SU-DHL-6 (cell line): ENCODE results near the gene WSB2.

Experiments used
- H2AFZ ChIP-seq: fragments of 200-600 bp; sonication (generic); 2 replicates; pipeline ENCODE4 v1.6.1; 2014; ENCODE audit warnings: low read depth, mild to moderate bottlenecking, moderate library complexity, mixed read lengths, antibody characterized with exemption, low read length; ENCODE audit not compliant: severe bottlenecking
- H3F3A ChIP-seq: fragments of 200-600 bp; shearing (Covaris generic); 2 replicates; pipeline ENCODE4 v1.6.0; 2016; ENCODE audit warnings: antibody characterized with exemption, mild to moderate bottlenecking; ENCODE audit not compliant: insufficient read depth
- H3K27ac ChIP-seq: fragments of 200-600 bp; sonication (generic); 2 replicates; pipeline ENCODE4 v1.5.1; 2016; ENCODE audit warnings: low read depth, mild to moderate bottlenecking, low read length, moderate library complexity, mixed read lengths
- H3K27me3 ChIP-seq: fragments of 200-600 bp; sonication (generic), shearing (Covaris generic); 2 replicates; pipeline ENCODE4 v1.6.0; 2014; ENCODE audit warnings: mild to moderate bottlenecking, low read length
- H3K36me3 ChIP-seq: fragments of 200-600 bp; sonication (generic); 2 replicates; pipeline ENCODE4 v1.6.1; 2014; ENCODE audit warnings: mild to moderate bottlenecking, low read length, mixed read lengths
- H3K4me2 ChIP-seq: fragments of 300-600, 200-600 bp; shearing (Covaris generic), sonication (generic); 2 replicates; pipeline ENCODE4 v1.6.0; 2014; ENCODE audit warnings: low read length, low read depth, mild to moderate bottlenecking; ENCODE audit not compliant: poor library complexity, severe bottlenecking
- H3K4me3 ChIP-seq: fragments of 200-600 bp; sonication (generic); 2 replicates; pipeline ENCODE4 v1.5.1; 2014; ENCODE audit warnings: antibody characterized with exemption, low read length, mild to moderate bottlenecking, mixed read lengths; ENCODE audit not compliant: insufficient read depth, poor library complexity, severe bottlenecking
- H3K79me2 ChIP-seq: fragments of 200-600 bp; sonication (generic); 2 replicates; pipeline ENCODE4 v1.6.1; 2014; ENCODE audit warnings: mild to moderate bottlenecking, low read length, moderate library complexity; ENCODE audit not compliant: insufficient read depth
- H3K9ac ChIP-seq: fragments of 200-600 bp; sonication (generic); 2 replicates; pipeline ENCODE4 v1.7.0; 2014; ENCODE audit warnings: mild to moderate bottlenecking, low read length
- H3K9me2 ChIP-seq: fragments of 200-600 bp; sonication (generic); replicated peaks from 2 replicates; pipeline ENCODE4 v1.6.1; 2014; ENCODE audit warnings: low read length; ENCODE audit not compliant: insufficient read depth
- H3K9me3 ChIP-seq: fragments of 200-600 bp; sonication (generic); 2 replicates; pipeline ENCODE4 v1.6.1; 2014; ENCODE audit warnings: low read length, mixed read lengths; ENCODE audit not compliant: insufficient read depth
- H4K20me1 ChIP-seq: fragments of 200-600 bp; sonication (generic); 2 replicates; pipeline ENCODE4 v1.6.1; 2014; ENCODE audit warnings: low read depth, mild to moderate bottlenecking, antibody characterized with exemption, low read length, moderate library complexity, mixed read lengths
- CTCF ChIP-seq: fragments of 200-600 bp; sonication (generic); IDR thresholded peaks from one replicate; pipeline ENCODE4 v1.5.1; 2017; ENCODE audit warnings: antibody characterized with exemption, mild to moderate bottlenecking, low read length, moderate library complexity; ENCODE audit not compliant: insufficient read depth, poor library complexity, severe bottlenecking
- EZH2phosphoT487 ChIP-seq: fragments of 200-600 bp; sonication (generic), shearing (Covaris generic); conservative IDR thresholded peaks from 2 replicates; pipeline ENCODE4 v1.6.1; 2018; ENCODE audit warnings: mild to moderate bottlenecking, antibody characterized with exemption, low read length, moderate library complexity, mixed read lengths

WSB2 gene

GRCh38 chr12:118032188-118032587 is 28.8 kb downstream of the WSB2 start:
- H3K36me3 ChIP-seq, result peaks cover 25% of the 10 kb centered on the region; the same call in 1 of the 2 replicates
- H3K4me2 ChIP-seq, result no peak overlapping the region
- no peak overlapping the region for H3K9ac ChIP-seq
- no peaks in the 10 kb centered on the region for H3K79me2 ChIP-seq
- no peak overlapping the region for H2AFZ ChIP-seq
- no peak for TF ChIP-seq CTCF
- TF ChIP-seq EZH2phosphoT487, result no peak
- no peaks in the 10 kb centered on the region for H3F3A ChIP-seq
- no peak overlapping the region for H3K4me3 ChIP-seq
- H3K9me3 ChIP-seq, result no peaks in the 10 kb centered on the region
- H3K9me2 ChIP-seq, result no peaks in the 10 kb centered on the region
- H3K27ac ChIP-seq, result no peak overlapping the region
- H3K27me3 ChIP-seq, result no peaks in the 10 kb centered on the region
- no peaks in the 10 kb centered on the region for H4K20me1 ChIP-seq

GRCh38 chr12:118029166-118029565 is 31.8 kb downstream of the WSB2 start:
- H4K20me1 ChIP-seq, result no peaks in the 10 kb centered on the region
- no peaks in the 10 kb centered on the region for H3F3A ChIP-seq
- H3K4me2 ChIP-seq, result no peak overlapping the region
- H3K36me3 ChIP-seq, result peaks cover 30% of the 10 kb centered on the region; the same call in 1 of the 2 replicates
- no peaks in the 10 kb centered on the region for H3K9me3 ChIP-seq
- H3K9ac ChIP-seq, result no peak overlapping the region
- no peak overlapping the region for H2AFZ ChIP-seq
- no peaks in the 10 kb centered on the region for H3K9me2 ChIP-seq
- TF ChIP-seq CTCF (no peak), EZH2phosphoT487 (no peak)
- H3K79me2 ChIP-seq, result no peaks in the 10 kb centered on the region
- no peaks in the 10 kb centered on the region for H3K27me3 ChIP-seq
- no peak overlapping the region for H3K27ac ChIP-seq
- H3K4me3 ChIP-seq, result no peak overlapping the region

GRCh38 chr12:118025168-118025567 is 35.8 kb downstream of the WSB2 start:
- no peak overlapping the region for H3K4me2 ChIP-seq
- no peak overlapping the region for H2AFZ ChIP-seq
- H3K9me3 ChIP-seq, result no peaks in the 10 kb centered on the region
- no peaks in the 10 kb centered on the region for H3K9me2 ChIP-seq
- no peaks in the 10 kb centered on the region for H3K79me2 ChIP-seq
- no peak overlapping the region for H3K27ac ChIP-seq
- no peak overlapping the region for H3K4me3 ChIP-seq
- TF ChIP-seq EZH2phosphoT487 (no peak), CTCF (no peak)
- H3K27me3 ChIP-seq, result no peaks in the 10 kb centered on the region
- no peaks in the 10 kb centered on the region for H4K20me1 ChIP-seq
- H3K36me3 ChIP-seq, result peaks cover 17% of the 10 kb centered on the region; the same call in 1 of the 2 replicates
- no peak overlapping the region for H3K9ac ChIP-seq
- H3F3A ChIP-seq, result no peaks in the 10 kb centered on the region
